ENCODE measurements around the gene C11orf86.
"Not testable (repeated sequence)": the region's sequence is repeated elsewhere in the genome, so short reads cannot be mapped to it uniquely, and the experiment has no call there.

Gene C11orf86

DNA sequence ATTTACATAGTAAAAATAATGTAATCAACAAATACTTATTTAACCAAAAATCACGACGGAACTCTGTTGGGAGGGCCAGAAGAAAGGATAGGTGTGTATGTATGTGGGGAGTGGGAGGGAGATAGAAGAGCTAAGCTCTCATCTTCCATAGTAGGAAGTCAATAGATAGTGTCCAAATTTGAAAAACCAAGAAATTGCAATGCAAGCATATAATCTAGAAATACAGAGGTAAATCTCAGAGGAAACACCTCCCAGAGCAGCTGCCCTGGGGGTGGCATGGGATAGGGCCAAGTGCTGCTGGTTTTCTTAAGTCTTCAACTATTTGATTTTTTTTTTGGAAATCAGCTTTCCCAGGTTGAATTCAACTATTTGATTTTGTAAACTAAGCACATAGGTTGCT lies 16.9 kb downstream of the C11orf86 start:
- no peak for DNase-seq

DNA sequence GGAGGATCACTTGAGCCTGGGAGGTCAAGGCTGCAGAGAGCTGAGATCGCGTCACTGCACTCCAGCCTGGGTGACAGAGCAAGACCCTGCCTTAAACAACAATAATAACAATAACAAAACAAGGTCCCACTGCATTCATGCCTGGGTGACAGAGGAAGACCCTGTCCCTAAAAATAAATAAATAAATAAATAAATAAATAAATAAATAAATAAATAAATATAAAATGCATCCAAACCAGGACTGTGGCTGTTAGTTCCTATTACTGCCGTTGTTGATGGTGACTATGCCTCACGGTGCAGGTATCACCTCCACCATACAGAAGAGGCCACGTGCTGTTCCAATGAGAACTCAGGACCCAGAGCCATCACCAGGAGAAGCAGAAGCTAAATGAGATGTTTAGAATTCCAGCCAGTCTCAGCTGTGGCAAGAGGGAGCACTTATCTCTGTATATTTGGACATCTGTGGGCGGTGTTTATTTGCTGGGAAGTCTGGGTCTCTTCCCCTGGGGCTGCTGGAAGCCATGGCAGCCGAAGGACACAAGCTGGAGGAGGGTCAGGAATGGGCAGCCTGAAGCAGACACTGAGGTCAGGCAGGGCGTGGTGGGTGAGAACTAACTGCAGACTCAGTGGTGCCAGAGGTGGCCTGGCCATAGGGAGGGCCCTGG lies 21.6 kb downstream of the C11orf86 start:
- no peak for DNase-seq

DNA sequence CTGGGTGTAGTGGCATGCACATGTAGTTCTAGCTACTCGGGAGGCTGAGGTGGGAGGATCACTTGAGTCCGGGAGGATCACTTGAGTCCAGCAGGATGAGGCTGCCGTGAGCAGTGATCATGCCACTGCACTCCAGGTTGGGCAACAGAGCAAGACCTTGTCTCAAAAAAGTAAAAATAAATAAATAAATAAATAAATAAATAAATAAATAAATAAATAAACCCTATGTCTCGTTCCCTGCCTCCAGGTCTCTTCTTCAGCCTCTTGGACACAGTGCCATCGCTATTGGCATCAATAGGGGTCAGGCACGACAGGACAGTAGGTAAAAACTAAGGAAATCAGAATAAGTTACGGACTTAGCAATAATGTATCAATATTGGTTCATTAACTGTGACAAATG lies 24.5 kb downstream of the C11orf86 start:
- no peak for DNase-seq

GRCh38 chr11:67001332-67001731 lies 26.2 kb downstream of the C11orf86 start:
- no peak for DNase-seq

DNA sequence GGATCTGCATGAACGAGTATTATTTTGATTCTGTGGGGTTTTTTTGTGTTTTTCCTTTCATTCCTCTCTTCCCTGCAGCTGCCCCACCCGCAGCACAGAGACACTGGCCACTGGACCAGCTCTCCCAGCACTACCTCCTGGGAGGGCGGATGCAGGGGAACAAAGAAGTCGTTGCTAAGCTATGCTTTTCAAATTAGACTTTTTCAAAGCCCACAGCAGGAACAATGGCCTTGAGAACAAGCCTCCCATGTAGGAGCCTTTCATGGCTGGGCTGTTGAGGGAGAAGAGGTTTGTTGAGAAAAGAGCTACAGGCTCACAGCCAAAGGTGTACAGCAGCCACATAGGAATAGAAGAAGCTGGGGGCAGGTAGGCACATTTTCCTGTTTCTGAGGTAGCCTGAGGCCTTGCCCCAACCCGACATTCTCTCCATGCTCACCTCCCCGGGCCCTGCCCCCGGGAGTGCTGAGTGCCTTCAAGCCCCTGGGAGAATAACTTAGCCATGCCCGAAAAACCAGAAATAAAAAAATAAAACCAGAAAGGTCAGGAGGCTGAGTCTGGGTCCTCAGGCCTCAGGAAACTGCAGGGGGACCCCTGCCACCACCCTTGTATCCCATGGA lies 27.3 kb downstream of the C11orf86 start:
- no peak for DNase-seq

- DNase-seq: no peak
Measured at GRCh38 chr11:67002921-67003411, 27.9 kb downstream of the C11orf86 start.

DNA sequence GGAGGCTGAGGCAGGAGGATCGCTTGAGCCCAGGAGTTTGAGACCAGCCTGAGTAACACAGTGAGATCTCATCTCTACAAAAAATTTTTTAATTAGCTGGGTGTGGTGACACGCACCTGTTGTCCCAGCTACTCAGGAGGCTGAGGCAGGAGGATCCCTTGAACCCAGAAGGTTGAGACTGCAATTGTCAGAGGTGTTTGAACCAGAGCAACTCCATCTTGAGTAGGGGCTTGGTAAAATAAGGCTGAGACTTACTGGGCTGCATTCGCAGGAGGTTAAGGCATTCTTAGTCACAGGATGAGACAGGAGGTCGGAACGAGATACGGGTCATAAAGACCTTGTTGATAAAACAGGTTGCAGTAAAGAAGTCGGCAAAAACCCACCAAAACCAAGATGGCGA lies 30.1 kb downstream of the C11orf86 start:
- DNase-seq: not testable (repeated sequence)

- no peak for DNase-seq
Measured at GRCh38 chr11:67006029-67006884, 31.2 kb downstream of the C11orf86 start.

DNA sequence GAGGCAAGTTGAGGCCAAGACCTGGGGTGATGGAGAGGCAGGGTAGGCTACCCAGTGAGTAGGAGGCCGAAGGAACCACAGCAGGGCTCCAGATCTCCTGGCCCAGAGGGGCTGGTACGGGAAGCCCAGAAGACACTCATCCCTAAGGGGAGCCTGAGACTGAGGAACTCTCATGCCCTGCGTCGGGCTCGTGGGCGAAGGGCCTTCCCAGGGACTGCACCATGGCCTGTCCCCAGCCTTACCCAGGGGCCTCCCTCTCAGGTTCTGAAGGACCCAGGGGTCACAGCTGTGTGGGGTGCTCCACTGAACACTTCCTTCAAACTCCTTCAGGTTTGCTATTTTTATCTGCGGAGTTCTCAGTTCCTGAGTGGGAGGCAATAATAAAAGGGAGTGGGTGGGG lies 32.0 kb downstream of the C11orf86 start:
- DNase-seq: no peak

DNA sequence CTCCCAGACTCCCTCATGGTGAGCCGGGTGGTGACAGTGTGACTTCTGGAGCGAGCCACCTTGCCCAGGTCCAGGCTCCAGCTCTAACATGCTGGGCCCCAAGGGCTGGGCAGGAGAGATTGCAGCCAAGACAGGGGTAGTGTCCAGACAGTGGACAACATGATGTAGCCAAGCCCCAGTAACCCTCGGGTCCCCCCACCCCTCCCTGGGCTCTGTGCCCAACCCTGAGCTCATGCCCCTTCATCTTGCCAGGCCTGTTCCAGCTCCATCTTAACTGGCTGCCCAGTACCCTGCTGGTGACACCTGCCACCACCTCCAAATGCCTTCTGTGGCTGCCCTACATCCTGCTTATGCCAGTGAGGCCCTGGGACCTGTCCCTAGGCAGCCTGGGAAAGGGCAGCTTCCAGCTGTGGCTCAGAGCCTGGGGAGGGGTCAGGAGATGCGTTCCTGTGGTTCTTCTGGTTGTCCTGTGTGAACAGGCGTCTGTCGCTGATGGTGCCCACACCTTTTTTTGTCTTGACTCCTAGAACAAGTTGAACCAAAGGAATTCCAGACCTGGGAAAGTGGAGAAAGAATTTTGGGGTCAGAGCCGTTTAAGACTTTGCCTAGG lies 35.3 kb downstream of the C11orf86 start:
- no peak for DNase-seq

GRCh38 chr11:67013511-67014045 lies 38.5 kb downstream of the C11orf86 start:
- no peak for DNase-seq

DNA sequence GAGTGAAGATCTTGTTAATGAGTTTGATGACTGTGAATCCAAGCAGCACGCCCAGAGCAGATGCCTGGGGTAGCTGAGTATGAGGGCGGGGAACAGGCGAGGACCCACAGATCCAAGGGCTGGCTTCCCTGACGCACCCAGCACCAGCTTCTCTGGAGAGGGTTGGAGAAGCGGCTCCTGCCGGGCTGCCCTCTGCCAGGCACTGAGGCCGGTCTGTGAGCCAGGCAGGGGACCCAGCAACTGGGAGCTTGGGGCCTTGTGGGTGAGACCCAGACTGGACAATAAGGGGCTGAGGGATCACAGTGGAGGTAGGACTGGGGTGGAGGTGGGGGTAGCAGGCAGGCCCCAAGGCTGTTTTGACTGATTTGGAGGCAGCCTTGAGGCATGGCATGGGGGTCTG lies 39.2 kb downstream of the C11orf86 start:
- no peak for DNase-seq

DNA sequence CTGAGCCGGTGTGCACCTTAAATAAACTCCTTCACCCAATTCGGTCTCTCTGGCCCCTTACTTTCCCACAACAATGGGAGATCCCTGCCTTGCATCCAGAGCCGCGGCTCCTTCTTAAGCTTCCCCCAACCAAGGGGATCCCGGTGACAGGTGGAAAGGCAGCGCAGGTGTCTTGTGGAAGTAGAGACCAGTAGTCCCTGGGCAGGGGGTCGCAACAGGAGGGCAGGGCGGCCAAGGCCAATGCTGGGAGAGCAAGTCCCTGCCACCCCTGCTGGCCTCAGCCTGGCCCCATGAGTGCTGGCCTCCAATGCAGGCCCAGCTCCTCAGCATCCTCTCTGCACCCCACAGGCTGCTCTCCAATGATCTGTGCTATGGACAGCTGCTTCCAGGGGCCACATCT lies 39.9 kb downstream of the C11orf86 start:
- DNase-seq: no peak

DNA sequence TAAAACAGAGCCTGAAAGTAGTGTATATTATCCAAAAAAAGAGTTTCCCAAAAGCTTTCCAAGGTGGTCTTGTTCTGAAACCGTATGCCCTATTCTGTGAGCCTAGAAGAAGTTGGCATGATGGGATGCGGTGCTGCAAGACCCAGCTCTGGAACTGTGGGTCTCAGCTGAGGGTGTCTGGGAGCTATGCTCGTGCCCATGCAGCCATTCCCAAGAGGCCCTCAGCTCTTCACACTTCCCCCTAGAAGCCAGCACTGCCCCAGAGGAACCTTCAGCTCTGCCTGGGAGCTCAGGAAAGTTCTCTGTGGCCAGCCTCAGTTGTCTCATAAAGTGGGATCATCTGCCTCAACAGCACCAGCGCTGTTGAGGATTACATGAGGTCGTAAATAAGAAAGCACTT lies 41.4 kb downstream of the C11orf86 start:
- DNase-seq: no peak

DNA sequence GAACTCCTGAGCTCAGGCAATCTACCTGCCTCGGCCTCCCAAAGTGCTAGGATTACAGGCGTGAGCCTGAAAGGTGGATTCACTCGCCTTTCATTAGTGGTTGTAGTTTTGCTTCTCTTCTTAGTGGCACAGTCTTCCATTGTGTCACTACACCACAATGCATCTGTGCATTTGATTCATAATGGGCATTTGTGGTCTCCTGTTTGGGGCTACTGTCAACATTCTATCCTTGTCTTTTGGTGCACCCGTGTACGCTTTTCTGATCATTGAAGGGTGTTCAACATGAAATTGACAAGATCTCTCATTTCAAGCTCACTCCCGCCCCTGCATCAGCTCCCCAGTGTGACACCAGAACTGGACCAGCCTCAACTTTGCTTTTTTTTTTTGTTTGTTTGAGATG lies 45.8 kb downstream of the C11orf86 start:
- no peak for DNase-seq

DNA sequence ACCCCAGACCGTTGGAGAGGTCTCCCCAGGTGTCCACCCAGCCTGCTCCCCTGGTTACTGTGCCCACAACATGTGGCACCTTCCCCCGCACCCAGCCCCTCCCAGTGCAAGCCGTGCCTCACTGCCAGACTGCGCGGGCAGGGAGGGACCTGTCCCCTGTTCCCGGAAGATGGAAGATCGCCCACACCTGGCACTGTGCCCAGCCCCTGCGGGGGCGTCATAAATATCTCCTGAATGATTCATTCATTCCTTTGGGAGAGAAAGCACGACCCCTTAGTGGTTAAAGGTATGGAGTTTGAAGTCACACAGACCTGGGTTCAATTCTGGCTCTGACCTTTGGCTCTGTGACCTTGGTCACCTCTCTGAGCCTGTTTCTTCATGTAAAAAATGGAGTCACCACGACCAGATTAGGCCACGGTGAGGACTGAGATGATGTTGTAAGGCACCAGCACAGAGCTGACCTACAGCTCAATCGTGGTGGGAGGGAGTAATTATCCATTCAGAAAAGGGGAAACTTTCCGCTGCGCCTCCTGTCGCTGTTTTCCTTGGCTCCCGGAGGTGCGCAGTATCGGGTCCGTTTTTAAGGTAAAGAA lies 47.3 kb downstream of the C11orf86 start:
- no peak for DNase-seq

- no peak for DNase-seq
Measured at GRCh38 chr11:67022961-67023956, 48.2 kb downstream of the C11orf86 start, which contains the start of gene SYT12. Gene SYT12 (plus strand): TSS chr11:67023134. CDS start chr11:67030145, 7,011 bp downstream.

DNA sequence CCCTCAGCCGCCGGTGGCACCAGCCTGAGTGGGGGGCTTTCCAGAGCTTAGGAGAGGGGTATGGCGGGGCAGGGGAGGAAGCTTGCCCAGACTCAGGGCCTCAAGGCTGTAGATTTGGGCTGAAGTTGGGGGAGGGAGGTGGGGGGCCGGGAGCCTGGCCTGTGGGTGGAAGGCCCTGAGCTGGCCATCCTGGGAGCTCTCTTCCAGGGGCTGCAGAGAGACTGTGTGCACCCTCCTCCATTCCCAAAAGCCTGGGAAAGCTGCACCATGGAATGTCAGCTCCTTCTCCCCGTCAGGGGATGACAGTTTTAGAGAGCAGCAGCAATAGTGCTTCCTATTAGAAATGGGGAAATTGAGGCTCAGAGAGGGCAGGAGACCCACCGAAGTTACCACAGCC lies 48.9 kb downstream of the C11orf86 start:
- no peak for DNase-seq

DNA sequence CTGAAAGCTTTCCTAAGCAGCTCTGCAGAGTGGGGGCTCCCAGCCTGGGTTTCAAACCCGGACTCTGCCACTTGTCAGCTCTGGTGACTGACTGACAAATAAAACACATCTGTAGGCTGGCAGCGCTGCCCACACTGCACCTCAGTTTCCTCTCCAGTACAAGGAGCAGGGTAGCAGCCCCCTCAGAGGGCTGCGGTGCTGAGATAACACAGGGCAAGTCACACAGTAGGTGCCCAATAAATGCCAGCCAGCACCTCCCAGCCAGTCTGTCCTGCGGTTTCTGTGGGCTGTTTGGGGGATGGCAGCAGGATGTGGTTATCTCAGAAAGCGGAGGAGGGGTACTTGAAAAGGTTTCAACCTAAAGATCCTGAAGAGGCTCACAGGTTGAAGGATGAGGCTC lies 49.3 kb downstream of the C11orf86 start:
- DNase-seq: peak; percentile 22

DNA sequence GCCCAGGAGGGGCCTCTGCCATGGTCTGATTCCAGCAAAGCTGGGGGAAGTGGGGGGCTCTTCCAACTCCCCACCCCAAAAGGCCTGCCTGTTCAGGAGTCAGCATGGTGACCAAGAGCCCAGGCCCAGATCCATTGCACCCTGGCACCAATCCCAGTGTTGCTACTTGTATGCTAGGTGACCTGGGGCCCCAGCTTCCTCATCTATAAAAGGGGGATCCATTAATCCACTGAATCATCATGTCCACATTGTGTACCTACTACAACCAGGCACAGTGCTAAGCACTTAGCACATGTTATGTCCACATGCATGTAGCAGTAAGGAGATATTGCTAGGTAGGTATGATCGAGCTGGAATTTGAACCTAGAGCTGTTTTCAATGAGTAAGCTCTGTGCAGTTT lies 49.9 kb downstream of the C11orf86 start:
- no peak for DNase-seq

- DNase-seq: no peak
Measured at GRCh38 chr11:67025750-67026149, 50.6 kb downstream of the C11orf86 start.

All from effector CD8-positive, alpha-beta T cell (primary cell).